Trophoblast cell (in vitro differentiated cells and primary cell): ENCODE measurements around the gene MIPOL1.

Experiments used
- DNase-seq, 2 donors: peaks; one replicate each; pipeline ENCODE4 v3.0.0-alpha.2; 2016
- H2AFZ ChIP-seq: 2 replicates; pipeline ENCODE4 v1.6.1; 2013; ENCODE audit warnings: low read length, moderate library complexity, mild to moderate bottlenecking; ENCODE audit not compliant: insufficient read depth, poor library complexity
- H2AK5ac ChIP-seq: 2 replicates; pipeline ENCODE4 v1.6.1; 2013; ENCODE audit warnings: mild to moderate bottlenecking, low read length
- H2BK120ac ChIP-seq: 2 replicates; pipeline ENCODE4 v1.6.1; 2013; ENCODE audit warnings: low read length, mild to moderate bottlenecking, moderate library complexity; ENCODE audit not compliant: insufficient read depth, poor library complexity
- H2BK12ac ChIP-seq: 2 replicates; pipeline ENCODE4 v1.6.1; 2013; ENCODE audit warnings: mild to moderate bottlenecking, low read length, moderate library complexity
- H2BK5ac ChIP-seq: 2 replicates; pipeline ENCODE4 v1.6.1; 2013; ENCODE audit warnings: low read length, low read depth, moderate library complexity, mild to moderate bottlenecking; ENCODE audit not compliant: poor library complexity
- H3K14ac ChIP-seq: 2 replicates; pipeline ENCODE4 v1.6.1; 2013; ENCODE audit warnings: mild to moderate bottlenecking, low read length
- H3K18ac ChIP-seq: 2 replicates; pipeline ENCODE4 v1.6.1; 2013; ENCODE audit warnings: mild to moderate bottlenecking, low read length
- H3K23ac ChIP-seq: 2 replicates; pipeline ENCODE4 v1.6.1; 2013; ENCODE audit warnings: low read length
- H3K27ac ChIP-seq: 2 replicates; pipeline ENCODE4 v1.5.1; 2013; ENCODE audit warnings: low read depth, mild to moderate bottlenecking, inconsistent platforms, low read length, moderate library complexity
- H3K27me3 ChIP-seq: 2 replicates; pipeline ENCODE4 v1.6.1; 2013; ENCODE audit warnings: inconsistent platforms, mild to moderate bottlenecking, low read length, moderate library complexity; ENCODE audit not compliant: insufficient read depth
- H3K36me3 ChIP-seq, 2 experiments: 1 replicate in 1 of 2; 2 replicates in 1 of 2; pipeline ENCODE4 v1.6.1; 2013; ENCODE audit warnings: low read length in 2 of 2, mild to moderate bottlenecking in 2 of 2, moderate library complexity in 1 of 2; ENCODE audit not compliant: insufficient read depth in 2 of 2, control insufficient read depth in 1 of 2
- H3K4ac ChIP-seq: 2 replicates; pipeline ENCODE4 v1.6.1; 2013; ENCODE audit warnings: low read depth, mild to moderate bottlenecking, low read length, moderate library complexity
- H3K4me1 ChIP-seq, 2 experiments: 1 replicate in 1 of 2; 2 replicates in 1 of 2; pipeline ENCODE4 v1.6.1; 2013; ENCODE audit warnings: low read length in 2 of 2, mild to moderate bottlenecking in 2 of 2, moderate library complexity in 1 of 2; ENCODE audit not compliant: insufficient read depth in 2 of 2, control insufficient read depth in 1 of 2
- H3K4me2 ChIP-seq: 2 replicates; pipeline ENCODE4 v1.6.1; 2013; ENCODE audit warnings: inconsistent platforms, mild to moderate bottlenecking, low read length, moderate library complexity
- H3K4me3 ChIP-seq: 2 replicates; pipeline ENCODE4 v1.5.1; 2013; ENCODE audit warnings: mild to moderate bottlenecking, low read depth, low read length, inconsistent platforms
- H3K79me1 ChIP-seq: one replicate; pipeline ENCODE4 v1.6.1; 2013; ENCODE audit warnings: low read length
- H3K79me2 ChIP-seq: 2 replicates; pipeline ENCODE4 v1.6.1; 2013; ENCODE audit warnings: low read length, mild to moderate bottlenecking; ENCODE audit not compliant: control insufficient read depth, insufficient read depth, poor library complexity
- H3K9ac ChIP-seq: 2 replicates; pipeline ENCODE4 v1.6.1; 2013; ENCODE audit warnings: mild to moderate bottlenecking, low read length
- H3K9me3 ChIP-seq: 2 replicates; pipeline ENCODE4 v1.6.1; 2013; ENCODE audit warnings: low read depth, mild to moderate bottlenecking, control low read depth, inconsistent platforms, low read length; ENCODE audit not compliant: insufficient read depth
- H4K12ac ChIP-seq: 2 replicates; pipeline ENCODE4 v1.6.1; 2013; ENCODE audit warnings: low read depth, mild to moderate bottlenecking, low read length, moderate library complexity
- H4K8ac ChIP-seq: 2 replicates; pipeline ENCODE4 v1.6.1; 2013; ENCODE audit warnings: low read depth, mild to moderate bottlenecking, low read length, moderate library complexity
- H4K91ac ChIP-seq: one replicate; pipeline ENCODE4 v1.6.1; 2013; ENCODE audit warnings: low read depth, mild to moderate bottlenecking, low read length, moderate library complexity
- WGBS: extraction: QIAGEN DNeasy Blood & Tissue Kit; methylation state at CpG from one replicate; pipeline ENCODE4 v1.1.7; 2013; ENCODE audit warnings: missing lambda C conversion rate; ENCODE audit not compliant: insufficient read length, insufficient coverage; ENCODE audit errors: extremely low coverage; 5-methylcytosine and 5-hydroxymethylcytosine counted together

Gene MIPOL1

DNA sequence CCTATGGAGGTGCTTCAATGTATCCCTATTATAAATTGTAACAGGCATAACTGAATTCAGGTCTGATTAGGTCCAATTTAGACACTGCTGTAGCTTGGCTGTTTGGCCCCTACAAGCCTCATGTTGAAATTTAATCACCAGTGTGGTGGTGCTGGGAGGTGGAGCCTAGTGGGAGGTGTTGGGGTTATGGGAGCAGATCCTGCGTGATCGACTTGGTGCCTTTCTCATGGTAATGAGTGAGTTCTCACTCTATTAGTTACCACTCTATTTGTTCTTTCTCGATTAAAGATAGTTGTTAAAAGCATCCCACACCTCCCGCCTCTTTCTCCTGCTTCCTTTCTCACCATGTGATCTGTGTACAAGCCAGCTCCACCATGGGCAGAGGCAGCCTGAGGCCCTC lies 275.2 kb downstream of the MIPOL1 start:
- H3K27me3 ChIP-seq, result no peaks in the 10 kb centered on the region
- H3K36me3 ChIP-seq, result no peaks in the 10 kb centered on the region
- no peak overlapping the region for H3K27ac ChIP-seq
- DNase-seq, result no peak
- no peak overlapping the region for H3K4me3 ChIP-seq
- H4K12ac ChIP-seq, result no peak overlapping the region
- H3K79me2 ChIP-seq, result no peaks in the 10 kb centered on the region
- H3K9me3 ChIP-seq, result no peaks in the 10 kb centered on the region
- no peak overlapping the region for H2AK5ac ChIP-seq
- no CpG with 5 or more reads among the region's 4 CpGs for WGBS
- no peak overlapping the region for H2BK120ac ChIP-seq
- H3K4me1 ChIP-seq, result no peaks in the 10 kb centered on the region
- H3K79me1 ChIP-seq, result no peaks in the 10 kb centered on the region
- no peak overlapping the region for H2BK12ac ChIP-seq
- H4K8ac ChIP-seq, result no peak overlapping the region
- H3K4ac ChIP-seq, result no peak overlapping the region
- H4K91ac ChIP-seq, result no peak overlapping the region
- no peak overlapping the region for H3K9ac ChIP-seq
- no peak overlapping the region for H3K4me2 ChIP-seq
- no peak overlapping the region for H3K23ac ChIP-seq
- no peak overlapping the region for H2AFZ ChIP-seq
- no peak overlapping the region for H3K14ac ChIP-seq
- H3K18ac ChIP-seq, result no peak overlapping the region
- H2BK5ac ChIP-seq, result no peak overlapping the region

DNA sequence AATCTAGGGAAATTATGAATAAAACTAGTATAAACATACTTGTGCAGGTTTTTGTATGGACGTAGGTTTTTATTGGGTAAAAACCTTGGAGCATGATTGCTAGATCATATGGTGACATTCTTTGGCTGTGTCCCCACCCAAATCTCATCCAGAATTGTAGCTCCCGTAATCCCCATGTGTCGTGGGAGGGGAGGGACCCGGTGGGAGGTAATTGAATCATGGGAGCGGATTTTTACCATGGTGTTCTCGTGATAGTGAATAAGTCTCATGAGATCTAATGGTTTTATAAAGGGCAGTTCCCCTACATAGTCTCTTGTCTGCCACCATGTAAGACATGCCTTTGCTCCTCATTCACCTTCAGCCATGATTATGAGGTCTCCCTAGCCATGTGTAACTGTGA lies 276.5 kb downstream of the MIPOL1 start:
- H3K36me3 ChIP-seq, result no peaks in the 10 kb centered on the region
- no peak overlapping the region for H2AFZ ChIP-seq
- no peaks in the 10 kb centered on the region for H3K4me1 ChIP-seq
- H3K23ac ChIP-seq, result no peak overlapping the region
- H2BK120ac ChIP-seq, result no peak overlapping the region
- no peak overlapping the region for H3K4ac ChIP-seq
- no peaks in the 10 kb centered on the region for H3K79me1 ChIP-seq
- H2BK12ac ChIP-seq, result no peak overlapping the region
- no peaks in the 10 kb centered on the region for H3K27me3 ChIP-seq
- H3K4me3 ChIP-seq, result no peak overlapping the region
- no peak overlapping the region for H4K8ac ChIP-seq
- no peak overlapping the region for H4K12ac ChIP-seq
- DNase-seq, result no peak
- H3K18ac ChIP-seq, result no peak overlapping the region
- no CpG with 5 or more reads among the region's 6 CpGs for WGBS
- H3K14ac ChIP-seq, result no peak overlapping the region
- H2BK5ac ChIP-seq, result no peak overlapping the region
- no peak overlapping the region for H4K91ac ChIP-seq
- H3K9me3 ChIP-seq, result no peaks in the 10 kb centered on the region
- H3K4me2 ChIP-seq, result no peak overlapping the region
- no peak overlapping the region for H3K9ac ChIP-seq
- no peak overlapping the region for H3K27ac ChIP-seq
- no peaks in the 10 kb centered on the region for H3K79me2 ChIP-seq
- no peak overlapping the region for H2AK5ac ChIP-seq

DNA sequence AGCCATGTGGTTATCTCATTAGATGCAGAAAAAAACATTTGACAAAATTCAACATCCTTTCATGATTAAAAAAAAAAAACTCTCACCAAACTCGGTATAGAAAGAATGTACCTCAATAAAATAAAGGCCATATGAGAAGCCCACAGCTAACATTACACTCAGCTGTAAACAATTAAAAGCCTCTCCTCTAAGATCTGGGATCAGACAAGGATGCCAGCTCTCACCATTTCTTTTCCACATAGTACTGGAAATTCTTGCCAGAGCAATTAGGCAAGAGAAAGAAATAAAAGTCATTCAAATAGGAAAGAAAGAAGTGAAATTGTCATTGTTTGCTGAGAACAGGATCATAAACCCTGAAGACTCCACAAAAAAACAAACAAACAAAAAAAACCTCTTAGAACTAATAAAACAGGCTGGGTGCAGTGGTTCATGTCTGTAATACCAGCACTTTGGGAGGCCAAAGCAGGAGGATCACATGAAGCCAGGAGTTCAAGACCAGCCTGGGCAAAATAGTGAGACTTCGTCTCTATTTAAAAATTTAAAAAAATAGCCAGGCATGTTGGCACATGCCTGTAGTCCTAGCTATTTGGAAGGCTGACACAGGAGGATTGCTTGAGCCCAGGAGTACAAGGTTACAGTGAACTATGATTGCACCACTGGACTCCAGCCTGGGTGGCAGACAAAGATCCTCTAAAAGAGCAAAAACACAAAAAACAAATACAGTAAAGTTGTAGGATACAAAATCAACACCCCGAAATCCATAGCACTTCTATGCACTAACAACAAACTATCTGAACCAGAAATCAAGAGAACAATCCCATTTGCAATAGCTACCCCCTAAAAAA lies 282.9 kb downstream of the MIPOL1 start:
- Histone ChIP-seq H3K4me3 (no peak overlapping the region), H2AFZ (no peak overlapping the region), H3K18ac (no peak overlapping the region), H2BK5ac (no peak overlapping the region), H3K27ac (no peak overlapping the region), H3K4me2 (no peak overlapping the region), H2BK12ac (no peak overlapping the region), H3K36me3 (no peaks in the 10 kb centered on the region), H3K4me1 (no peaks in the 10 kb centered on the region), H4K12ac (no peak overlapping the region), H3K27me3 (no peaks in the 10 kb centered on the region), H2AK5ac (no peak overlapping the region), H4K91ac (no peak overlapping the region), H3K79me1 (no peaks in the 10 kb centered on the region), H3K23ac (no peak overlapping the region), H3K9me3 (no peaks in the 10 kb centered on the region), H3K79me2 (no peaks in the 10 kb centered on the region), H3K4ac (no peak overlapping the region), H2BK120ac (no peak overlapping the region), H3K9ac (no peak overlapping the region), H4K8ac (no peak overlapping the region), H3K14ac (no peak overlapping the region)
- no CpG with 5 or more reads among the region's 3 CpGs for WGBS
- DNase-seq, result no peak

DNA sequence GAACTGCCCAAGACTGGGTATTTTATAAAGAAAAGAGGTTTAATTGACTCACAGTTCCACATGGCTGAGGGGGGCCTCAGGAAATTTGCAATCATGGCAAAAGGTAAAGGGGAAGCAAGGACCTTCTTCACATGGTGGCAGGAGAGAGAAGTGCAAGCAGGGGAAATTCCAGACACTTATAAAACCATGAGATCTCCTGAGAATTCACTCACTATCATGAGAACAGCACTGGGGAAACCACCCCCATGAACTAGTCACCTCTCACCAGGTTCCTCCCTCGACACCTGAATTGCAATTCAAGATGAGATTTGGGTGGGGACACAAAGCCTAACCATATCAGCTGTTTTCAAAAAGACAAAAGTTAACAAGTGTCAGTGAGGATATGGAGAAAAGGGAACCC lies 284.7 kb downstream of the MIPOL1 start:
- no peaks in the 10 kb centered on the region for H3K9me3 ChIP-seq
- H2BK120ac ChIP-seq, result no peak overlapping the region
- no peak overlapping the region for H2BK12ac ChIP-seq
- H2AFZ ChIP-seq, result no peak overlapping the region
- H3K27ac ChIP-seq, result no peak overlapping the region
- no peak overlapping the region for H3K4ac ChIP-seq
- H3K36me3 ChIP-seq, result no peaks in the 10 kb centered on the region
- DNase-seq, result no peak
- H3K18ac ChIP-seq, result no peak overlapping the region
- H3K4me3 ChIP-seq, result no peak overlapping the region
- no peaks in the 10 kb centered on the region for H3K27me3 ChIP-seq
- no peak overlapping the region for H3K14ac ChIP-seq
- H3K79me2 ChIP-seq, result no peaks in the 10 kb centered on the region
- no peak overlapping the region for H3K4me2 ChIP-seq
- H4K8ac ChIP-seq, result no peak overlapping the region
- no peak overlapping the region for H4K12ac ChIP-seq
- H3K23ac ChIP-seq, result no peak overlapping the region
- H3K4me1 ChIP-seq, result no peaks in the 10 kb centered on the region
- H4K91ac ChIP-seq, result no peak overlapping the region
- WGBS, result no CpG with 5 or more reads among the region's 1 CpG
- H2BK5ac ChIP-seq, result no peak overlapping the region
- H3K79me1 ChIP-seq, result no peaks in the 10 kb centered on the region
- no peak overlapping the region for H2AK5ac ChIP-seq
- H3K9ac ChIP-seq, result no peak overlapping the region
